ENCODE measurements around the gene PIK3AP1.

DNA sequence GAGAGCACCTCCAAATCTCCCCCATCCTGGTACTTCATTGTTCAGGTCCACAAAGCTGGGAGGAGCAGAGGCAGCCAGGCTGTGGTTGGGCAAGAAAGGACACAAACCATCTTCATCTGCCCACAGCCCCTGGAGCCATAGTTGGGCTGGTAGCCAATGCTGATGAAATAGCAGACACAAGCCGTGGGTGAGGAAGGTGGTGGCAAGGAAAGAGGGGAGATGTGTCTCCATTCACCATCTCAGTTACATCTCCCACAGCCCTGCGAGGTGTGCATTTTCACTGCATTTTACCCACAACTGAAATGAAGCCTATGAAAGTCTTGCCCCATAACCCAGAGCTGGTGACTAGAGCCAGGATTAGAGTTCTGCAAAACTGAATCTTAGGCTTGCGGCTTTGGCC lies 35.0 kb downstream of the PIK3AP1 start:
- TF ChIP-seq, protein P1, sequence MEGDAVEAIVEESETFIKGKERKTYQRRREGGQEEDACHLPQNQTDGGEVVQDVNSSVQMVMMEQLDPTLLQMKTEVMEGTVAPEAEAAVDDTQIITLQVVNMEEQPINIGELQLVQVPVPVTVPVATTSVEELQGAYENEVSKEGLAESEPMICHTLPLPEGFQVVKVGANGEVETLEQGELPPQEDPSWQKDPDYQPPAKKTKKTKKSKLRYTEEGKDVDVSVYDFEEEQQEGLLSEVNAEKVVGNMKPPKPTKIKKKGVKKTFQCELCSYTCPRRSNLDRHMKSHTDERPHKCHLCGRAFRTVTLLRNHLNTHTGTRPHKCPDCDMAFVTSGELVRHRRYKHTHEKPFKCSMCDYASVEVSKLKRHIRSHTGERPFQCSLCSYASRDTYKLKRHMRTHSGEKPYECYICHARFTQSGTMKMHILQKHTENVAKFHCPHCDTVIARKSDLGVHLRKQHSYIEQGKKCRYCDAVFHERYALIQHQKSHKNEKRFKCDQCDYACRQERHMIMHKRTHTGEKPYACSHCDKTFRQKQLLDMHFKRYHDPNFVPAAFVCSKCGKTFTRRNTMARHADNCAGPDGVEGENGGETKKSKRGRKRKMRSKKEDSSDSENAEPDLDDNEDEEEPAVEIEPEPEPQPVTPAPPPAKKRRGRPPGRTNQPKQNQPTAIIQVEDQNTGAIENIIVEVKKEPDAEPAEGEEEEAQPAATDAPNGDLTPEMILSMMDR (IDR thresholded peaks at IDR 0.05) = no peak
- TF ChIP-seq POLR2A (IDR thresholded peaks at IDR 0.05) (no peak), POLR2AphosphoS5 (IDR thresholded peaks at IDR 0.05) (no peak)
